H1 (cell line): ENCODE measurements around the gene ACOT7.

ENCODE experiments used
- BCL11A ChIP-seq, 2 experiments: IDR thresholded peaks; one replicate each; pipeline ENCODE4 v1.6.1; 2011; ENCODE audit warnings: low read depth in 2 of 2, low read length in 2 of 2, mild to moderate bottlenecking in 2 of 2
- EZH2 ChIP-seq: fragments of 200-600 bp; sonication (generic); IDR thresholded peaks from 2 replicates; pipeline ENCODE4 v1.7.1; 2012; ENCODE audit warnings: low read depth, mild to moderate bottlenecking, moderate library complexity, low read length, inconsistent platforms; ENCODE audit not compliant: severe bottlenecking
- GTF2F1 ChIP-seq: IDR thresholded peaks from 2 replicates; pipeline ENCODE4 v1.6.1; 2012; ENCODE audit warnings: low read depth, low read length, improper control_type of control experiment, borderline replicate concordance
- KDM1A ChIP-seq: fragments of 200-600, 300-600 bp; sonication (generic); IDR thresholded peaks from 2 replicates; pipeline ENCODE4 v1.7.1; 2016; ENCODE audit warnings: mild to moderate bottlenecking, low read length, borderline replicate concordance
- NRF1 ChIP-seq: IDR thresholded peaks from 2 replicates; pipeline ENCODE4 v1.6.1; 2011; ENCODE audit warnings: mild to moderate bottlenecking, low read depth, low read length, improper control_type of control experiment
- POLR2A ChIP-seq, 2 experiments: IDR thresholded peaks; 1 replicate in 1 of 2; 2 replicates in 1 of 2; pipeline ENCODE4 v1.6.1; 2011; ENCODE audit warnings: low read depth in 2 of 2, low read length in 2 of 2, mild to moderate bottlenecking in 2 of 2; ENCODE audit errors: control extremely low read depth in 1 of 2
- POLR2AphosphoS5 ChIP-seq: IDR thresholded peaks from 2 replicates; pipeline ENCODE4 v1.6.1; 2011; ENCODE audit warnings: low read depth, low read length
- RNF2 ChIP-seq: fragments of 200-900, 300-1000 bp; sonication (generic); IDR thresholded peaks from 2 replicates; pipeline ENCODE4 v1.7.1; 2016; ENCODE audit warnings: borderline replicate concordance, low read depth, mild to moderate bottlenecking, antibody characterized with exemption, low read length; ENCODE audit not compliant: poor library complexity, severe bottlenecking; ENCODE audit errors: missing control alignments
- TAF1 ChIP-seq: IDR thresholded peaks from 2 replicates; pipeline ENCODE4 v1.6.1; 2011; ENCODE audit warnings: mild to moderate bottlenecking, low read depth, low read length
- TEAD4 ChIP-seq: IDR thresholded peaks from 2 replicates; pipeline ENCODE4 v1.6.1; 2012; ENCODE audit warnings: low read depth, low read length, inconsistent platforms, mixed read lengths
- TF ChIP-seq, protein P1 (sequence below), 3 experiments: IDR thresholded peaks; 1 replicate in 2 of 3; 2 replicates in 1 of 3; pipeline versions ENCODE4 v1.5.1 to v1.6.1; 2011; ENCODE audit warnings: low read length in 3 of 3, mild to moderate bottlenecking in 3 of 3, inconsistent platforms in 2 of 3, low read depth in 1 of 3, moderate library complexity in 1 of 3; ENCODE audit not compliant: insufficient read depth in 1 of 3; ENCODE audit errors: control extremely low read depth in 1 of 3
- TF ChIP-seq, protein P2 (sequence below): IDR thresholded peaks from 2 replicates; pipeline ENCODE4 v1.6.1; 2011; ENCODE audit warnings: low read depth, mild to moderate bottlenecking, low read length; ENCODE audit not compliant: insufficient read depth
- TF ChIP-seq, protein P3 (sequence below): IDR thresholded peaks from 2 replicates; pipeline ENCODE4 v1.6.1; 2011; ENCODE audit warnings: low read length, improper control_type of control experiment

DNA sequence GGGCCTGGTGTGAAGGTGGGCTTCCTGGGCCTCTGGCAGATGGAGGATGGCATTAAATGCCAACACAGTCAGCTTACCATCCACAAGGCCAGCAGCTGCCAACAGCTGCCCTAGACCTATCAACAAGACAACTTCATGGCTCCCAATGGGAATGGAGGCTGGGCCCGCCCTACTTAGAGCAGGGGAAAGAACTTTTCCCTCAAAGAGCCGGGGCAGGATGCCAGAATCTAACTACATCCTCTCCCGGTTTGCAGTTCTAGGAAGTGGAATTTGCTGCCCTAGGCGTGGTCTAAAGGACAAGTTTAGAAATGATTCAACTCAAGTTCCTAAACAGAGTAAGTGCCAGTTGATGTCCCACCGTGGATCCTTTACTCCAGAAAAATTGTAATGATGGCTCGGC is 170.9 kb downstream of the ACOT7 start:
- TF ChIP-seq, protein P1, sequence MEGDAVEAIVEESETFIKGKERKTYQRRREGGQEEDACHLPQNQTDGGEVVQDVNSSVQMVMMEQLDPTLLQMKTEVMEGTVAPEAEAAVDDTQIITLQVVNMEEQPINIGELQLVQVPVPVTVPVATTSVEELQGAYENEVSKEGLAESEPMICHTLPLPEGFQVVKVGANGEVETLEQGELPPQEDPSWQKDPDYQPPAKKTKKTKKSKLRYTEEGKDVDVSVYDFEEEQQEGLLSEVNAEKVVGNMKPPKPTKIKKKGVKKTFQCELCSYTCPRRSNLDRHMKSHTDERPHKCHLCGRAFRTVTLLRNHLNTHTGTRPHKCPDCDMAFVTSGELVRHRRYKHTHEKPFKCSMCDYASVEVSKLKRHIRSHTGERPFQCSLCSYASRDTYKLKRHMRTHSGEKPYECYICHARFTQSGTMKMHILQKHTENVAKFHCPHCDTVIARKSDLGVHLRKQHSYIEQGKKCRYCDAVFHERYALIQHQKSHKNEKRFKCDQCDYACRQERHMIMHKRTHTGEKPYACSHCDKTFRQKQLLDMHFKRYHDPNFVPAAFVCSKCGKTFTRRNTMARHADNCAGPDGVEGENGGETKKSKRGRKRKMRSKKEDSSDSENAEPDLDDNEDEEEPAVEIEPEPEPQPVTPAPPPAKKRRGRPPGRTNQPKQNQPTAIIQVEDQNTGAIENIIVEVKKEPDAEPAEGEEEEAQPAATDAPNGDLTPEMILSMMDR (IDR thresholded peaks at IDR 0.05; ENCODE audit: control extremely low read depth in 1 of 3, insufficient read depth in 1 of 3, low read depth in 1 of 3, low read length in 3 of 3), result no peak
- TF ChIP-seq KDM1A, result no peak
- TF ChIP-seq NRF1, result no peak
- no peak for TF ChIP-seq POLR2A (IDR thresholded peaks at IDR 0.05; ENCODE audit: control extremely low read depth in 1 of 2, low read depth in 2 of 2, low read length in 2 of 2)
- TF ChIP-seq, protein P2, sequence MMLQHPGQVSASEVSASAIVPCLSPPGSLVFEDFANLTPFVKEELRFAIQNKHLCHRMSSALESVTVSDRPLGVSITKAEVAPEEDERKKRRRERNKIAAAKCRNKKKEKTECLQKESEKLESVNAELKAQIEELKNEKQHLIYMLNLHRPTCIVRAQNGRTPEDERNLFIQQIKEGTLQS, result no peak
- TF ChIP-seq TEAD4, result no peak
- TF ChIP-seq BCL11A (IDR thresholded peaks at IDR 0.05; ENCODE audit: low read depth in 2 of 2, low read length in 2 of 2), result no peak
- no peak for TF ChIP-seq EZH2
- TF ChIP-seq, protein P3, sequence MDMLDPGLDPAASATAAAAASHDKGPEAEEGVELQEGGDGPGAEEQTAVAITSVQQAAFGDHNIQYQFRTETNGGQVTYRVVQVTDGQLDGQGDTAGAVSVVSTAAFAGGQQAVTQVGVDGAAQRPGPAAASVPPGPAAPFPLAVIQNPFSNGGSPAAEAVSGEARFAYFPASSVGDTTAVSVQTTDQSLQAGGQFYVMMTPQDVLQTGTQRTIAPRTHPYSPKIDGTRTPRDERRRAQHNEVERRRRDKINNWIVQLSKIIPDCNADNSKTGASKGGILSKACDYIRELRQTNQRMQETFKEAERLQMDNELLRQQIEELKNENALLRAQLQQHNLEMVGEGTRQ, result no peak
- TF ChIP-seq RNF2, result no peak
- TF ChIP-seq TAF1, result no peak
- no peak for TF ChIP-seq POLR2AphosphoS5
- TF ChIP-seq GTF2F1, result no peak
